Duodenal mucosa (tissue), 2 donors: ENCODE measurements around the gene HACD3.
"Not testable (repeated sequence)": the region's sequence is repeated elsewhere in the genome, so short reads cannot be mapped to it uniquely, and the experiment has no call there.

Experiments
- H3K27ac ChIP-seq: one replicate; pipeline ENCODE4 v1.7.0; 2013; ENCODE audit warnings: low read depth, low read length
- H3K27me3 ChIP-seq, 2 donors: one replicate each; pipeline ENCODE4 v1.7.0; 2013; ENCODE audit warnings: low read length in 2 of 2, control low read depth in 1 of 2; ENCODE audit not compliant: insufficient read depth in 2 of 2, control insufficient read depth in 1 of 2
- H3K36me3 ChIP-seq, 2 donors: one replicate each; pipeline ENCODE4 v1.7.0; 2013; ENCODE audit warnings: low read length in 2 of 2, control low read depth in 1 of 2; ENCODE audit not compliant: insufficient read depth in 2 of 2, control insufficient read depth in 1 of 2
- H3K4me1 ChIP-seq, 2 donors: one replicate each; pipeline ENCODE4 v1.7.0; 2013; ENCODE audit warnings: low read length in 2 of 2, control low read depth in 1 of 2; ENCODE audit not compliant: insufficient read depth in 2 of 2, control insufficient read depth in 1 of 2
- H3K4me3 ChIP-seq, 2 donors: one replicate each; pipeline ENCODE4 v1.7.0; 2013; ENCODE audit warnings: low read length in 2 of 2, low read depth in 1 of 2
- H3K9ac ChIP-seq, 2 donors: one replicate each; pipeline ENCODE4 v1.7.0; 2013; ENCODE audit warnings: low read length in 2 of 2, low read depth in 1 of 2
- H3K9me3 ChIP-seq, 2 donors: one replicate each; pipeline ENCODE4 v1.7.0; 2013; ENCODE audit warnings: low read length in 2 of 2, control low read depth in 1 of 2; ENCODE audit not compliant: control insufficient read depth in 1 of 2

The HACD3 gene

DNA sequence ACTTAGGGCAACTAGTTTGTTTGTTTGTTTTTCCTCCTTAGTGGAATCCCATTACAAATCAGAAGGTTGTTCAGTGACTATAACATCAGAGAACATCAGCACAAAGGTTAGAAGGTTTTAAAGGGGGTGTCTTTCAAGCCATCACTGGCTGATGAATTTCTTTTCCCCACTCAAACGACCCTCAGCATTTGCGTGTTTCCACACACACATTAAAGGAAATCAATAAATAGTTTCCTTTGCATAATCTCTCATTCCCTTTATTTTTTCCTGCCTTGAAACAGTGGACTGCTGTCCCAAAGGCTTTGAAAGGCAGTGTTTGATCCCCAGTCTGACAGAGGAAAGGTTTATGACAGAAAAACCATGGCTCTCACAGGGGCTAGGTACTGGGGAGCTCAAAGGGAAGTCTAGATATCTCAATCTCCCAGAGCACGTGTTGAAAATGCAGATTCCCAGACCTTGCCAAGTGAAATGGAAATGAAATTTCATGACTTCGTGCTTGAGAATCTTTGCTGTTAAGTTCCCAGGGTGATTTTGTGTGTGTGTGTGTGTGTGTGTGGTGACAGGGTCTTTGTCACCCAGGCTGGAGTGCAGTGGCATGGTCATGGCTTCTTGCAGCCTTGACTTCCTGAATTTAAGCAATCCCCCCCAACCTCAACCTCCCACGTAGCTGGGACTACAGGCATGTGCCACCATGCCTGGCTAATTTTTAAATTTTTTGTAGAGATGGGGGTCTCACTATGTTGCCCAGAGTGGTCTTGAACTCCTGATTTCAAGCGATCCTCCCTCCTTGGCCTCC, 82.9 kb downstream of the HACD3 start:
- no peaks in the 10 kb centered on the region for H3K9me3 ChIP-seq
- no peaks in the 10 kb centered on the region for H3K36me3 ChIP-seq
- no peaks in the 10 kb centered on the region for H3K27me3 ChIP-seq
- peaks cover 20 to 24% of the 10 kb centered on the region in 2 donors for H3K4me1 ChIP-seq
- no peak overlapping the region for H3K9ac ChIP-seq
- no peak overlapping the region for H3K4me3 ChIP-seq
- H3K27ac ChIP-seq: no peak overlapping the region

DNA sequence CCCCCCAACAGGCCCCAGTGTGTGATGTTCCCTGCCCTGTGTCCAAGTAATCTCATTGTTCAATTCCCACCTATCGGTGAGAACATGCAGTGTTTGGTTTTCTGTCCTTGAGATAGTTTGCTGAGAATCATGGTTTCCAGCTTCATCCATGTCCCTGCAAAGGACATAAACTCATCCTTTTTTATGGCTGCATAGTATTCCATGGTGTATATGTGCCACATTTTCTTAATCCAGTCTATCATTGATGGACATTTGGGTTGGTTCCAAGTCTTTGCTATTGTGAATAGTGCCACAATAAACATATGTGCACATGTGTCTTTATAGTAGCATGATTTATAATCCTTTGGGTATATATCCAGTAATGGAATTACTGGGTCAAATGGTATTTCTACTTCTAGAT, 85.6 kb downstream of the HACD3 start:
- H3K9ac ChIP-seq, H3K36me3 ChIP-seq: not testable (repeated sequence)
- H3K4me1 ChIP-seq: peaks cover 10 to 14% of the 10 kb centered on the region in 2 donors

DNA sequence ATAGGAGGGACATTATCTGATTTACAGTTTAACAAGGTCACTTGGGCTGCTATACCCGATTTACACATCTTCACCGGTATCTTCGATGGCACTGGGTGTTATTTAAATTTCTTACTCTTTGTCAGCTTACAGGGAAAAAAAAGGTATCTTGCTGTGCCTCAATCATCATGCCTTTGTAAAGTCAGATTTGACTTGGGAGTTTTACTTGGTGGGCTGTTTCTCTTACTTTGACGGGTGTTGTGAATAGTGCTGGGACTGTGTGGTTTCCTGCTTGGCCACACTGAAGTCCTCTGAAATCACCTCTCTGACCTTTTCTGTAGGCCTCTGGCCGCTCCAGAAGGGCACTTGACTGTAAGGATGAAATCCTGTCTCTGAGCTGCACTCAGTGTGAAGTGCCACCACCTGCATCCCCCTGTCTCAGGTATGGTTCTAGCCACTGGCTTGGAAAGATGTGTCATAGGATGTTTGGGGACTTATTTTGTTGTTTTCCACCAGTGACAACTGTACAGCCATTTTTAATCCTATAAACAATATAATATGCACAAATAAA, 88.4 kb downstream of the HACD3 start:
- H3K27ac ChIP-seq: no peak overlapping the region
- H3K4me3 ChIP-seq: no peak overlapping the region
- no peaks in the 10 kb centered on the region for H3K9me3 ChIP-seq
- H3K4me1 ChIP-seq: no peaks in the 10 kb centered on the region
- no peak overlapping the region for H3K9ac ChIP-seq
- H3K36me3 ChIP-seq: no peaks in the 10 kb centered on the region
- H3K27me3 ChIP-seq: no peaks in the 10 kb centered on the region

More for the DNA sequence above, 85.6 kb downstream of the HACD3 start:
- H3K4me3 ChIP-seq, H3K27me3 ChIP-seq, H3K27ac ChIP-seq, H3K9me3 ChIP-seq: not testable (repeated sequence)

DNA sequence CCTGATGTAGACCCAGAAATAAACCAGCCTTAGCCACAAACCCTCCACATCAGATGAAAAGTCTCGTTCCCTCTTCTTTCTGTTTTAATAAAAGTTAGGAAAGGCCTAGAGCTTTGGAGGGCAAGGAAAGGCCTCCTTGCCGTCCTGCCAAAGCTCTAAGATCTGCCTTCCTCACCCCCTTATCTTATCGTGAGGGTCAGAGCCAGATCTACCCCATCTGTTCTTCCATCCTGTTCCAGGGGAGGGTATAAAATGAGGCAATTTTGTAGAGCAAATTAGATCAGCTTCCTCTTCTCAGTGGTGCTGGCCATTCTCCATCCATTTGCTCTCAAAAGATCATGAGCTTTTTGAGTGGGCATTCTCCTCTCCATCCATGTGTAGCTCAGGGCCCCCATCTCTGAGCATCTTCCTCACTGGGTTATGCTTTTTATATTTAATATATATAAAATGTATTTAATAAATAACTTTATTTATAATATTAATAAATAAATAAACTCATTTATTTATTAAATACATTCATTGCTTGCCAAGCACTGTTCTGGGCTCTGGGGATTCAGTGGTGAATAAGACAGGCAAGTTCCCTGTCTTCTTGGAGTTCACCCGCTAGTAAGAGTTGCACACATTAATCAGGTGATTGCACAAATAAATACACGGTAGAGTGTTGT, 89.5 kb downstream of the HACD3 start:
- Histone ChIP-seq H3K4me3 (no peak overlapping the region), H3K27ac (no peak overlapping the region), H3K9me3 (no peaks in the 10 kb centered on the region), H3K4me1 (no peaks in the 10 kb centered on the region), H3K9ac (no peak overlapping the region), H3K27me3 (no peaks in the 10 kb centered on the region), H3K36me3 (peaks cover 0 to 8% of the 10 kb centered on the region in 2 donors)

DNA sequence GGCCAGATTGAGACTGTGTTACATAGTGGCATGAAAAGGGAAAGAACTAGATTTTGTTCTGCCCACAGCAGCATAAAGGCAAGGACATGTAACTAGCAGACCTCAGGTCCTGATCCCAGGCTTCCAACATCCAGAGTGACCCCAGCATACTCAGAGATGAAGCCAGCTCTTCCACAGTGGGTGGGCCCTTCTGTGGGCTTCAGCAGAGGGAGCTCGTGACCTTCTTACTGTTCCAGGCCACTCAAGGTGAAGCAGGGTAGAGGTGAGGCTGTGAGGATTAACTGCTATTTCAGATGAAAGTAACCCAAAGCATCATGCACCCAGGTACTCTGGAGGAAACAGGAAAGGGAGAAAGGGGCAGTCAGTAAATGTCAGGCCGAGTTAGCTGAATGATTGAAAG, 90.6 kb downstream of the HACD3 start:
- Histone ChIP-seq H3K4me1 (no peaks in the 10 kb centered on the region), H3K9me3 (no peaks in the 10 kb centered on the region), H3K9ac (no peak overlapping the region), H3K27ac (no peak overlapping the region), H3K27me3 (no peaks in the 10 kb centered on the region), H3K4me3 (no peak overlapping the region), H3K36me3 (peaks cover 0 to 8% of the 10 kb centered on the region in 2 donors)

DNA sequence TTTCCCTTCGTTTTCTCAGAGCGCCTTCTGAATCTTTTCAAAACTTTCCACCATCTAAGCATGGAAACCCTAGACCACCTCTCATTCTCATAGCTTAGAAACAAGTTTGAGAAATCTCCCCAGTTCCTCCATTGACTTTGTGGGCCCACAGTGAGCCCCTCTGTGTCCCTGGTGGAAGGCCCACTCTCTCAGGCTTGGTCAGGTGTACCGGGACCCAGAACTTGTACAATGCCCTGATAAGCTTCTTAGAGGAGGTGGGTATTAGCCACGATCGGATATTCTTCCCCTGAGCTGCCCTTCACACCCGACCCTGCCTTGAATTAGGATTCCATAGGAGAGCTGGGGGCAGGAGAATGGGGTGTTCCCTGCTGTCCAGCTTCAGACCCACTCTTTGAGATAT, 91.4 kb downstream of the HACD3 start, which contains the start of gene SLC24A1:
TSS of gene SLC24A1 (plus strand) at position 301 of the 400 bp plus-strand sequence. CDS start 2,143 bp downstream, outside the sequence.
- peaks cover 0 to 8% of the 10 kb centered on the region in 2 donors for H3K36me3 ChIP-seq
- H3K9ac ChIP-seq: no peak within 1 kb of the TSS
- H3K9me3 ChIP-seq: no peaks in the 10 kb centered on the region
- no peak within 1 kb of the TSS for H3K4me3 ChIP-seq
- H3K27me3 ChIP-seq: no peaks in the 10 kb centered on the region
- H3K27ac ChIP-seq: no peak within 1 kb of the TSS
- no peaks in the 10 kb centered on the region for H3K4me1 ChIP-seq

DNA sequence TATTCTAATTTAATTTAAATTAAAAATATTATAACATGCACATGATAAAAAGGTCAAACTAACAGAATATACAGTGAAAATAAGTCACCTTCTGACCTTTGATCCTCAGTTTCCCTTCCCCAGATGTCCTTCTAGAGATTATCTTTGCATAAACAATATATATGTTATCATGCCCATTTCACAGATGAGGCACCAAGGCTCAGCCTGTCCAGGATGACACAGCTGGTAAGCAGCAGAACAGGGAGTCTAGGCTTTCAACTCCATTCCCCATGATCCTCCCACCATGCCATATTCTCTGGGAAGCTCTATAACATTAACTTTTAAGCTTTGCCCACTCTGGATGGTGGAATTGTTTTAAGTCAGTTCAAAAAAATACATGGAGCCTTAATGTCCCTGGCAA, 92.8 kb downstream of the HACD3 start:
- Histone ChIP-seq H3K27ac (no peak overlapping the region), H3K9ac (no peak overlapping the region), H3K4me3 (no peak overlapping the region), H3K4me1 (no peaks in the 10 kb centered on the region), H3K36me3 (peaks cover 0 to 8% of the 10 kb centered on the region in 2 donors), H3K27me3 (no peaks in the 10 kb centered on the region), H3K9me3 (no peaks in the 10 kb centered on the region)

DNA sequence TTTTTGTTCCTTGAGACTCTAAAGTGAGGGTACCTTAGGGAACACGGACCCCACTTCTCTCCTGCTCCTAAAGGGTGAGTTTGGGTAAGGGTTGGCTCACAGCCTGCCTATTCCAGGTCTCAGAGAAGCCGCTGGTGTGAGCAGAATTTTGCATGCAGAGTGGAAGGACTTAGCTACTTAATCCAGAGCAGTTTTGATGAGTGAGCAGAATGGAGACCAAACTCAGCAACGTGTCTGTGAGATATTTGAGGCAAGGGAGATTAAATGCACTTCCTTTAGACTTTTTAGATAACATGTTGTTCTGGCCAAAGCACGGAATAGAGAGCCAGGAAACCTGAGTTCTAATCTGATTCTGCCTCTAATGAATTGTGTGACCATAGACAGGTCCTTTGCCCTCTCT, 96.6 kb downstream of the HACD3 start:
- Histone ChIP-seq H3K27ac (no peak overlapping the region), H3K36me3 (peaks cover 5 to 8% of the 10 kb centered on the region in 2 donors), H3K4me3 (no peak overlapping the region), H3K27me3 (no peaks in the 10 kb centered on the region), H3K4me1 (peaks cover 0 to 3% of the 10 kb centered on the region in 2 donors), H3K9ac (no peak overlapping the region), H3K9me3 (no peaks in the 10 kb centered on the region)
